NCI-H2107 treated with DMSO at 0.1 percent for 48 hours (cell line): ENCODE measurements around the gene SEPTIN1.

Experiments used
- DNase-seq: peaks from one replicate; lab custom pipeline; 2025; ENCODE audit not compliant: unreplicated experiment; lab: John Stamatoyannopoulos, UW

Gene SEPTIN1

GRCh38 chr16:30382111-30382881, at the start of gene SEPTIN1:
Gene SEPTIN1, minus strand, starts transcription at chr16:30382561. Its CDS starts 19 bp downstream, at chr16:30382542.
- DNase-seq: no peak

DNA sequence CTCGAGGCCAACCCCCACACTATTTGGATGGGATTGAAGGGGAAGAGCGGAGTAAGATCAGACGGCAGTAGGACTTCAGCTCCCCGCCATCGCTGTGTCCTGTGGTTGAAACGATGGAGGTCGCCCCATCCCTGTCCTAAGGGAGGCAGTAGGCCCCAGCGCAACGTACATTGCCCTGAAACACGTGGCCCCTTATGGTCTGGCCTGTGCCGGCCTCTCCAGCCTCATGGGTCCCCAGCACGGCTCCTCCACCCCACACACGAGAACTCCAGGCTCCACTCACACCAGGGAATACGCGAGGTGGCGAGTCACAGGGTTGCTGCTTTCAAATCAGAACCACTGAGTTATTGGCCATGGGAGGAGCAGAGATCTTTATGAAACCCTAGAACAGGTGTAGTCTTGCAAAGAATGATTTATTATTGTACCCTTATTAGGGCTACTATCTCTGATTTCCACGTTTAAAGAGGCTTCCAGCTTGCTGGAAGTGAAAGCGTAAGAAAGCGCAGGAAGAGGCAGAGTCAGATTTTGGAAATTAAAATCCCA, 48.1 kb upstream of the SEPTIN1 start:
- no peak for DNase-seq

DNA sequence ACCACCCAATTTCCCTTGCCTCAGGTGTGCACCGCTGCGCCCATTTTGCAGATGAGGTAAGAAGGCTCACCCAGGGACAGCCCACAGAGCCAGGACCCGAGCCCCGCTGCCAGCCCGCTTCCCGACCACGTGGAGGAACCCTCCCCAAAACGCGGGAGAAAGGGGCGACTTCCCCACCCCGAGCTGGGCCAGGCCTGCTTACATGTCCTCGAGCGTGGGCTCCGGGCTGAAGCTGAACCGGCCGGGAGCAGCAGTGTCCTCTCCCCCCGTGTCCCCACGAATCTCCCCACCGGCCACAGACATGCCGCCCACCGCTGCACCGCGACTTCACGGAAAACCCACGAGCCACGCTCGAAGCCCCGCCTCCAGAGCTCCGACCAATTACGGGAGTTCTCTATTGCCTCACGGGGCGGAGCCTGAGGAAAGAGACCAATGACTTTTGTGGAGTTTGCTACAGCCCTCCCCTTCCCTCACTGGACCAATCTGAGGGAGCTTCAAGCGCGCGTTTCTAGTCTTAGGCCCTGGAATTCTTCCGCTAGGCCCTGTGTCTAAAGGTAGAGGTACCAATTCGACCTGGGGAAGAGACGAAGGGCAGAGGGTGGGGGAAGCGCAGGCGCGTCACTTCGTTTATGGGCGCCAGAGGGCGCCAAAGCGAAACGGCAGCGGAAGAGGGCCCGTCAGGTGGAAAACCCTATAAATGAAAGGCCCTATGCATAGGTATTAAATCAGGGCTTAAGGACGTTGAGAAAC, 47.5 kb upstream of the SEPTIN1 start, which contains the start of gene DCTPP1:
Gene DCTPP1, minus strand, starts transcription at position 353 of the 750 bp plus-strand sequence. Its CDS starts 50 bp downstream, at position 303.
- peak; percentile 99 for DNase-seq

DNA sequence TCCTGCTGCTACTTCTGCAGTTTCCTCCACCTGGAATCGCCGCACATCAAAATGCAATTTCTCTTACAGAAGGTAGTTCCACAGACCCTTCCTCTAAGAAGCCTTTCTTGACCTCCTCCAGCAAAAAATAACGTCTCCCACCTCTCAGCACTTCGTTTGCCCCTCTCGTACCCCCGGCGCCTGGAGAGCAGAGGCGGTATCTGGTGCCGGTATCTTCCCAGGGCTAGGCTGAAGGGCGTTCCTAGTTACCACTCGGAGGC, 47.0 kb upstream of the SEPTIN1 start:
- DNase-seq: no peak

DNA sequence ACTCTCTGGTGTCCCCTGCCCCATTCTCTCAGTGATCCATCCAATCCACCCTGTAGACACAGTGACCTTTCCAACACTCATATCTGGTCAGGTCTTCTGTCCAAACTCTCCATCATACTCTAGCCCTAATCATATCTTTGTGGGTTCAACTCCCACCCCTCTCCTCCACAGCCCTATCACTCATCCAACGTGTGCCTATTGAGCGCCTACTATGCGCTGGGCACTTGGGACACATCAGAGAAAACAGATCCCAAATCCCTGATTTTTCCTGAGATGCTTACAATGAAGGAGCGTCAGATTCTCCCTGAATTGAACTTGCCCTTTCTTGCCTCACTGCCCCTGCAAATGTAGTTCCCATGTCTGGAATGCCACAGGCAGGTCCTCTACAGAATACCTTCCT, 45.7 kb upstream of the SEPTIN1 start:
- DNase-seq: no peak

DNA sequence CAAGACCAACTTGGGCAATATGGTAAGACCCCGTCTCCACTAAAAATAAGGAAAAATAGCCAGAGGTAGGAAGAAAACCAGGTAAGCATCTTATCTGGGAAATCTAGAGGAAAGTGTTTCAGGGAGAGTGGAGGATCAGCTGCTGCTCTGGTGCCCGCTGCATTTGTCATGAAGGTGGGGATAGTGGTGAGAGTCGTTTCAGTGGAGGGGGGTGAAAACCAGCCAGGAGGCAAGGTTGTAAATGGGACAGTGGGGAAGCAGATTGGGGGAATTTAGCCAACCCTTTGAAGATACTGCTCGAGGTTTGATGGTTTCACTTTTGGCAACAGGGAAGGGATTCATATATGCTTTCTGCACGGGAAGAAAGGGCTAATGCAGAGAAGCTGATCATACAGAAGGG, 38.6 kb upstream of the SEPTIN1 start:
- no peak for DNase-seq

GRCh38 chr16:30418350-30419181, 36.2 kb upstream of the SEPTIN1 start:
- no peak for DNase-seq

DNA sequence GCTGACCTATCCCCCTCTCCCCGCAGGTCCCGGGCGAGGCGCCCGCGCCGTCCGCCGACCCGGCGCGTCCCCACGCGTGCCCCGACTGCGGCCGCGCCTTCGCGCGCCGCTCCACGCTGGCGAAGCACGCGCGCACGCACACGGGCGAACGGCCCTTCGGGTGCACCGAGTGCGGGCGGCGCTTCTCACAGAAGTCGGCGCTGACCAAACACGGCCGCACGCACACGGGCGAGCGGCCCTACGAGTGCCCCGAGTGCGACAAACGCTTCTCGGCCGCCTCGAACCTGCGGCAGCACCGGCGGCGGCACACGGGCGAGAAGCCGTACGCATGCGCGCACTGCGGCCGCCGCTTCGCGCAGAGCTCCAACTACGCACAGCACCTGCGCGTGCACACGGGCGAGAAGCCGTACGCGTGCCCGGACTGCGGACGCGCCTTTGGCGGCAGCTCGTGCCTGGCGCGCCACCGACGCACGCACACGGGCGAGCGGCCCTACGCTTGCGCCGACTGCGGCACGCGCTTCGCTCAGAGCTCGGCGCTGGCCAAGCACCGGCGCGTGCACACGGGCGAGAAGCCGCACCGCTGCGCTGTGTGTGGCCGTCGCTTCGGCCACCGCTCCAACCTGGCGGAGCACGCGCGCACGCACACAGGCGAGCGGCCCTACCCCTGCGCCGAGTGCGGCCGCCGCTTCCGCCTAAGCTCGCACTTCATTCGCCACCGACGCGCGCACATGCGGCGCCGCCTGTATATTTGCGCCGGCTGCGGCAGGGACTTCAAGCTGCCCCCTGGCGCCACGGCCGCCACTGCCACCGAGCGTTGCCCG, 35.4 kb upstream of the SEPTIN1 start:
- peak; percentile 57 for DNase-seq

DNA sequence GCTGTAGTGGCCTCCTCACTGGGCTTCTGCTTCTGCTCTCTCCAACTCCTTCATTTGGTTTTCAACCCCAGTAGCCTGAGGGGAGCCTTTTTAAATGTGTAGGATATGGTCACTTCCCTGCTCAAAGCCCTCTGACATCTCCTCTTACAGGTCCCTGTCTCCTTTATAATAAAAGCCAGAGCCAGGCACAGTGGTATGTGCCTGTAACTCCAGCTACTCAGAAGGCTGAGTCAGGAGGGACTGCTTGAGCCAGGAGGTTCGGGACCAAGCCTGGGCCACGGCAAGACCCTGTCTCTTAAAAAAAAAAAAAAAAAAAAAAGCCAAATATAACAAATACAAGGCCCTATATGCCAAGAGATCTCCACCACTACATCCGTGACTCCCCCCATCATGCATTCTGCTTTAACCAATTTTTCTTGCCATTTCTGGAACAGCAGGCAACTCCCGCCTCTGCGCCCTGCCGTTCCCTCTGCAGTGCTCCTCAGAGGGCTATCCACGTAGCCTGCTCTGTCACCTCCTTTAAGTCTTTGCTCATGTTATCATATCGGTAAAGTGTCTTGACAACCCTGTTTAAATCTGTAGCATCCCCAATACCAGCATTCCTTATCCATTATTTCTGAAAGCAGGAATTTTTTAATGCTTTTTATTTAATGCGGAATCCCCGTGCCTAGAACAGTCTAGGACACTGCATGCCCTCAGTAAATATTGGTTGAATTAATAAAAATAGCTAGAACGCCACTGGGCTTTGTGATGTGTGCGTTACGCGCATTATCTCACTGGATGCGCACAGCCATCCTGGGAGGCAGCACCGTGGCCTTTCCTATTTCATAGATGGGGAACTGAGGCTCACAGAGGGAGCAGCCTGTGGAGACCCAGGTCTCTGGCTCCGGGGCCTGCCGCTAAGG, 34.5 kb upstream of the SEPTIN1 start:
- DNase-seq: no peak

DNA sequence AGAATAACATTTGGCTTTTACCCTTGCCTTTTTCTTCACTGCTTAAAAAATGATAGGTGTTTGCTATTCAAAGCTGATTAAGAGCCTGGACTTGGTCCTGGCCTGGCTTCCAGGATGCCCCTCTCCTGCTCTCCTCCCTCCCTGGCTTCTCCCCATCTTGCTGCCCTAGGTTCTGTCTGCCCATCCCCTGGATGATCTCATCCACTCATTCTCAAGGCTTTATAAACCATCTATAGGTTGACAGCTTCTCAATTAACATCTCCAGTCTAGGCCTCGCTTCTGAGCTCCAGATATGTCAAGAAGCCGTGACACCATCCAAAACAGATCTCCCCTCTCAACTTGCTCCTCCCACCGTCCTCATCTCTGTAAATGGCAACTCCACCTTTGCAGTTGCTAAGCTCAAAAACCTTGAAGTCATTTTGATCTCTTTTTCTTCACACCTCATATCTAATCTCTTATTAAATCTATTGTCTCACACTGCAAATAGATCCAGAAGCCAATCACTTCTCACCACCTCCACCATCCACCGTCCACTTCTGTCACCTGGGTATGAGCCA, 33.8 kb upstream of the SEPTIN1 start:
- DNase-seq: no peak

DNA sequence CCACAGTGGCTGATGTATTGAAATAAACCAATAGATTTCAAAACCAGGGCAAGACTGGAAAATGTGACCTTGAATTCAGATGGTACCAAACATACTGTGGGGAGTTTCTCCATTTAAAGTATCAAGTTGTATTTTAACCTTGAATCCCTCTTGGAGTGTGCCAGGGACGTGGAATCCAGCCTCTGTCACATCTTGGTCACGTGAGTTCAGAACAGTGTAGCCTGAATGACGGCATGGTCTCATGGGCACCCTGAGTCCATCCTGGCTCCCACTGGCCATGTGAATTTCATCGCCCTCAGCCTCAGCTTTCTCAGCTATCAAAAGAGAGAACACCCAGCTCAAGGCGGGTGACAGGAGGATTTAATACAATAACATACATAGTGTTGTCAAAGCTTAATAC, 31.8 kb upstream of the SEPTIN1 start:
- no peak for DNase-seq

- no peak for DNase-seq
Observed at GRCh38 chr16:30413112-30413806, 30.9 kb upstream of the SEPTIN1 start.

- DNase-seq: peak; percentile 71
Observed at GRCh38 chr16:30409125-30410060, 27.0 kb upstream of the SEPTIN1 start.

DNA sequence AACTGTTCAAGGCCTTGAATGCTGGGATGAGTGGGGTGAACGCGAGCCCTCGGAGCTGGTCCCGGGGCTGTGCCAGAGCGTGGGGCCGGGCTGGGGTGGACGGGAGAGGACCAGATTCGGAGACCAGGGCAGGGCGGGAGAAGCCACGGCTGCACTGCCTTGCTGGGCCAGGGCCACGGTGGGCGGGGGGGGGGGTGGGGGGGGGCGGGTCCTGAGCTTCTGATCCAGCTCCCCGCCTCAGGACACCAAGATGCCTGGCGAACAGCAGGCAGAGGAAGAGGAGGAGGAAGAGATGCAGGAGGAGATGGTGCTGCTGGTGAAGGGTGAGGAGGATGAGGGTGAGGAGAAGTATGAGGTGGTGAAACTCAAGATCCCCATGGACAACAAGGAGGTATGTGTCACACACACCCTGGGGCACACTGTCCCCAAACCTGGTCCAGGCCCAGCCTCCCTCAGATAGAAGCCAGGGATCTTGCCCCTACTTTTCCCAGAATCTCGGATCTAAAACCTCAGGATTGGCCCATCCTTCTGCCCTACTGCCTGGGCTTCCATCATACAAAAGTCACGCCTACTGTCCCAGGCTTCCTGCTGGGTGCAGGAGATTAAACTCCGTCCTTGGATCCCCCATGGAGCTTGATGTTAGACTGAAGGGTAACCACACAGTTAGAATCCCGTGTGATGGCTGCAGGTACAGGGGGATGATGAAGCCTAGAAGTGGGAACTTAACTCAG, 25.6 kb upstream of the SEPTIN1 start:
- no peak for DNase-seq

- peak; percentile 53 for DNase-seq
Observed at GRCh38 chr16:30407102-30407803, 24.9 kb upstream of the SEPTIN1 start, which contains the start of gene ZNF771. Gene ZNF771, plus strand, starts transcription at chr16:30407606. Its CDS starts 448 bp downstream, at chr16:30408054.

GRCh38 chr16:30406795-30407101, 24.4 kb upstream of the SEPTIN1 start:
- no peak for DNase-seq
